HG03159 (cell line): ENCODE measurements around the gene RNASE2.
"Not testable (repeated sequence)": the region's sequence is repeated elsewhere in the genome, so short reads cannot be mapped to it uniquely, and the experiment has no call there.

ENCODE experiments used
- ATAC-seq: cut with Tn5 transposase; IDR thresholded peaks from one replicate; pipeline ENCODE4 v1.9.1; 2021; ENCODE audit warnings: mild to moderate bottlenecking, moderate library complexity; ENCODE audit not compliant: unreplicated experiment

Gene RNASE2

GRCh38 chr14:20954736-20955537 lies at the start of gene RNASE2:
Gene RNASE2, plus strand, starts transcription at chr14:20955487. Its CDS starts 285 bp downstream, at chr14:20955772.
- ATAC-seq: not testable (repeated sequence)

- ATAC-seq: no peak
Observed at GRCh38 chr14:20905676-20906075, 49.6 kb upstream of the RNASE2 start.

- no peak for ATAC-seq
Observed at GRCh38 chr14:20907214-20907613, 48.1 kb upstream of the RNASE2 start.

- not testable (repeated sequence) for ATAC-seq
Observed at GRCh38 chr14:20910822-20911221, 44.5 kb upstream of the RNASE2 start.

GRCh38 chr14:20919038-20919756 lies 36.1 kb upstream of the RNASE2 start:
- ATAC-seq: not testable (repeated sequence)

GRCh38 chr14:20923766-20924297 lies 31.5 kb upstream of the RNASE2 start:
- ATAC-seq: not testable (repeated sequence)

- no peak for ATAC-seq
Observed at GRCh38 chr14:20934148-20934762, 21.0 kb upstream of the RNASE2 start.

- ATAC-seq: no peak
Observed at GRCh38 chr14:20935303-20935984, 19.8 kb upstream of the RNASE2 start.

- ATAC-seq: not testable (repeated sequence)
Observed at GRCh38 chr14:20945146-20945545, 10.1 kb upstream of the RNASE2 start.

- not testable (repeated sequence) for ATAC-seq
Observed at GRCh38 chr14:20946707-20947106, 8.6 kb upstream of the RNASE2 start.

- not testable (repeated sequence) for ATAC-seq
Observed at GRCh38 chr14:20955538-20955873, 219 bp downstream of the RNASE2 start.

- no peak for ATAC-seq
Observed at GRCh38 chr14:20956376-20956976, 1.2 kb downstream of the RNASE2 start.

- ATAC-seq: not testable (repeated sequence)
Observed at GRCh38 chr14:20958946-20959345, 3.7 kb downstream of the RNASE2 start.

- ATAC-seq: no peak
Observed at GRCh38 chr14:20969336-20969735, 14.0 kb downstream of the RNASE2 start.

- ATAC-seq: peak; percentile 4
Observed at GRCh38 chr14:20970647-20970982, 15.3 kb downstream of the RNASE2 start.

- ATAC-seq: peak; percentile 94
Observed at GRCh38 chr14:20970983-20971704, 15.9 kb downstream of the RNASE2 start.

- ATAC-seq: no peak
Observed at GRCh38 chr14:20971705-20972021, 16.4 kb downstream of the RNASE2 start.

GRCh38 chr14:20973501-20973900 lies 18.2 kb downstream of the RNASE2 start:
- no peak for ATAC-seq

GRCh38 chr14:20976291-20976690 lies 21.0 kb downstream of the RNASE2 start:
- no peak for ATAC-seq

GRCh38 chr14:20978687-20979086 lies 23.4 kb downstream of the RNASE2 start:
- no peak for ATAC-seq
